Measurements from ENCODE around the gene NDFIP1. TPM values are rescaled to one million over a fixed set of nuclear protein-coding genes. Genes with fewer than 3 reads are reported as not detected.
"Not testable (repeated sequence)": the region's sequence is repeated elsewhere in the genome, so short reads cannot be mapped to it uniquely, and the experiment has no call there.

Gene NDFIP1
- total RNA-seq, 2 donors from 2014 or later, result 37.1 to 56.9 TPM

DNA sequence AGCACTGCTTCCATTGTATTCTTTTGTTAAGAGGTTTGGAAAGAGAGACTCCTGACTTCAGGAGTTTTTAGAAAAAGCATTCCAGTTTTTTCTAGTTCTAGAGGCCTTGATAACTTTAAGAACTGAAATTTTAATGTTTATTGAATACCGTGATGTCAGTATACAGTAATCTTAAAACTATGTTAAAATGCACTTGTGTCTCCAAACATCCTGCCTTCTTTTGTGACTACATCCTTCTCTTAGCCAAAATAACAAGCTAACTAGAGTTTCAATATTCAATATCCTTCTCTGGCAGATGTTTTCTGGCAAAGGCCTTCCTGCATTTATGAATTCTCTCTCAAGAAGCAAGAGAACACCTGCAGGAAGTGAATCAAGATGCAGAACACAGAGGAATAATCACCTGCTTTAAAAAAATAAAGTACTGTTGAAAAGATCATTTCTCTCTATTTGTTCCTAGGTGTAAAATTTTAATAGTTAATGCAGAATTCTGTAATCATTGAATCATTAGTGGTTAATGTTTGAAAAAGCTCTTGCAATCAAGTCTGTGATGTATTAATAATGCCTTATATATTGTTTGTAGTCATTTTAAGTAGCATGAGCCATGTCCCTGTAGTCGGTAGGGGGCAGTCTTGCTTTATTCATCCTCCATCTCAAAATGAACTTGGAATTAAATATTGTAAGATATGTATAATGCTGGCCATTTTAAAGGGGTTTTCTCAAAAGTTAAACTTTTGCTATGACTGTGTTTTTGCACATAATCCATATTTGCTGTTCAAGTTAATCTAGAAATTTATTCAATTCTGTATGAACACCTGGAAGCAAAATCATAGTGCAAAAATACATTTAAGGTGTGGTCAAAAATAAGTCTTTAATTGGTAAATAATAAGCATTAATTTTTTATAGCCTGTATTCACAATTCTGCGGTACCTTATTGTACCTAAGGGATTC lies 43.1 kb downstream of the NDFIP1 start:
- intact Hi-C loops (cut with DNase I), result loop anchor here (2.0 to 10.0 kb wide), 3 partner anchors 173 to 543 kb away; partner anchors contain the start of gene SPRY4
- no peaks in the 10 kb centered on the region for H3K36me3 ChIP-seq
- DNase-seq, result peak; percentile 67
- no peak overlapping the region for H3K9ac ChIP-seq (ENCODE audit: low read depth in 2 of 2, low read length in 2 of 2)
- H3K9me3 ChIP-seq, result no peaks in the 10 kb centered on the region
- TF ChIP-seq, protein P1, sequence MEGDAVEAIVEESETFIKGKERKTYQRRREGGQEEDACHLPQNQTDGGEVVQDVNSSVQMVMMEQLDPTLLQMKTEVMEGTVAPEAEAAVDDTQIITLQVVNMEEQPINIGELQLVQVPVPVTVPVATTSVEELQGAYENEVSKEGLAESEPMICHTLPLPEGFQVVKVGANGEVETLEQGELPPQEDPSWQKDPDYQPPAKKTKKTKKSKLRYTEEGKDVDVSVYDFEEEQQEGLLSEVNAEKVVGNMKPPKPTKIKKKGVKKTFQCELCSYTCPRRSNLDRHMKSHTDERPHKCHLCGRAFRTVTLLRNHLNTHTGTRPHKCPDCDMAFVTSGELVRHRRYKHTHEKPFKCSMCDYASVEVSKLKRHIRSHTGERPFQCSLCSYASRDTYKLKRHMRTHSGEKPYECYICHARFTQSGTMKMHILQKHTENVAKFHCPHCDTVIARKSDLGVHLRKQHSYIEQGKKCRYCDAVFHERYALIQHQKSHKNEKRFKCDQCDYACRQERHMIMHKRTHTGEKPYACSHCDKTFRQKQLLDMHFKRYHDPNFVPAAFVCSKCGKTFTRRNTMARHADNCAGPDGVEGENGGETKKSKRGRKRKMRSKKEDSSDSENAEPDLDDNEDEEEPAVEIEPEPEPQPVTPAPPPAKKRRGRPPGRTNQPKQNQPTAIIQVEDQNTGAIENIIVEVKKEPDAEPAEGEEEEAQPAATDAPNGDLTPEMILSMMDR (IDR thresholded peaks at IDR 0.05), result peak; percentile 87
- no peaks in the 10 kb centered on the region for H3K27me3 ChIP-seq
- no peak overlapping the region for H3K4me3 ChIP-seq
- no peak overlapping the region for H3K27ac ChIP-seq
- H3K4me1 ChIP-seq, result no peaks in the 10 kb centered on the region

GRCh38 chr5:142152384-142152732 lies 43.8 kb downstream of the NDFIP1 start:
- Histone ChIP-seq H3K27me3 (no peaks in the 10 kb centered on the region), H3K36me3 (no peaks in the 10 kb centered on the region), H3K9ac (ENCODE audit: low read depth in 2 of 2, low read length in 2 of 2) (no peak overlapping the region), H3K27ac (no peak overlapping the region), H3K9me3 (no peaks in the 10 kb centered on the region), H3K4me1 (no peaks in the 10 kb centered on the region), H3K4me3 (no peak overlapping the region)
- no peak for DNase-seq
- TF ChIP-seq, protein P1 (IDR thresholded peaks at IDR 0.05), result no peak
- intact Hi-C loops (cut with DNase I), result loop anchor here (2.0 to 10.0 kb wide), 3 partner anchors 172 to 542 kb away; partner anchors contain the start of gene SPRY4

GRCh38 chr5:142153674-142154448 lies 45.3 kb downstream of the NDFIP1 start:
- no peak overlapping the region for H3K9ac ChIP-seq (ENCODE audit: low read depth in 2 of 2, low read length in 2 of 2)
- intact Hi-C loops (cut with DNase I), result loop anchor here (2.0 to 10.0 kb wide), 3 partner anchors 171 to 541 kb away; partner anchors contain the start of gene SPRY4
- no peak for DNase-seq
- H3K27me3 ChIP-seq, result no peaks in the 10 kb centered on the region
- H3K4me3 ChIP-seq, result no peak overlapping the region
- H3K36me3 ChIP-seq, result no peaks in the 10 kb centered on the region
- TF ChIP-seq, protein P1 (IDR thresholded peaks at IDR 0.05), result no peak
- no peaks in the 10 kb centered on the region for H3K9me3 ChIP-seq
- H3K27ac ChIP-seq, result no peak overlapping the region
- H3K4me1 ChIP-seq, result no peaks in the 10 kb centered on the region

DNA sequence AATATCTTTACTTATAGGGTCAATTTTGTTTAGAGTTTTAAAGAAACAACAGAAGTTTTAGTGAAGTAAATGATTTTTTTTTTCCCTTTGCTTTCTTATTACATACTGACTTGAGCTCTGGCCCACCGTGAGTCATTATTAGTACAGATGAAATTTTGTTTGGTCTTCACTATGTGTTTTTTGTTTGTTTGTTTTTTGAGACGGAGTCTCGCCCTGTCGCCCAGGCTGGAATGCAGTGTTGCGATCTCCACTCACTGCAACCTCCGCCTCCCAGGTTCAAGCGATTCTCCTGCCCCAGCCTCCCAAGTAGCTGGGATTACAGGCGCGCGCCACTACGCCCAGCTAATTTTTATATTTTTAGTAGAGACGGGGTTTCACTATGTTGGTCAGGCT lies 45.9 kb downstream of the NDFIP1 start:
- H3K9me3 ChIP-seq; H3K27ac ChIP-seq; H3K27me3 ChIP-seq; H3K36me3 ChIP-seq; DNase-seq; H3K9ac ChIP-seq (ENCODE audit: low read depth in 2 of 2, low read length in 2 of 2); H3K4me3 ChIP-seq; H3K4me1 ChIP-seq: not testable (repeated sequence)
- intact Hi-C loops (cut with DNase I), result loop anchor here (10.0 kb wide), 2 partner anchors 170 to 540 kb away; partner anchors contain the start of gene SPRY4

DNA sequence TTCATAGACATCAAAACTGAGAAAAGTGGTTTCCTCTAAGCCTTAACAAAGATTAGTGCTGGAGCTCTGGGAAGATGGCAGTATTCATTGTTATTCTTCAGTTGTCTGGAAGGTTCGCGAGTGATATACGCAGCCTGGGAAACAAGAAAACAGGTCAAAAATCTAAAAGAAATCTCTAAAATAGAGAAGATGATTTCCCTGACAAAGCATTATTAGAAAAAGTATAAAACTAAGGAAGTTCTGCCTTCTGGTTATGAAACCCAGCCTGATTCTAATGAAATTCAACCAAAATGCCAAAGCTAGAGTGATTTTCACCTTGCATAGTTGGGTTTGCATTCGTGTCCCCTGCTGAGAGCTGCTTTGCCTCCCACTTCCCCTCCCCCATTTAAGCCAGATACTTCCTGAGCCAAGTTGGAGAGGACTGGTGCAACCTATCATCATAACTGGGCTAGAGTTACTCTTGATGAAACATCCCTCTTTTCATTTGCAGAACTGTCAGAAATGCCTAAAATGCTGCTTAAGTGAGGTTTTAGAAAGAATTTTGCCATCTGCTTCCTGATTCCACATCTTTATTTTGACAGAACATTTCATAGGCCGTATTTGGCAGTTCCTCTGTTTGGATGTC lies 48.4 kb downstream of the NDFIP1 start:
- intact Hi-C loops (cut with DNase I), result loop anchor here (10.0 kb wide), 2 partner anchors 168 to 538 kb away; partner anchors contain the start of gene SPRY4

More for the DNA sequence above, 48.4 kb downstream of the NDFIP1 start:
- no peak overlapping the region for H3K27ac ChIP-seq
- no peaks in the 10 kb centered on the region for H3K4me1 ChIP-seq
- DNase-seq, result no peak
- no peaks in the 10 kb centered on the region for H3K9me3 ChIP-seq
- H3K27me3 ChIP-seq, result no peaks in the 10 kb centered on the region
- no peaks in the 10 kb centered on the region for H3K36me3 ChIP-seq
- no peak overlapping the region for H3K9ac ChIP-seq (ENCODE audit: low read depth in 2 of 2, low read length in 2 of 2)
- no peak overlapping the region for H3K4me3 ChIP-seq
- TF ChIP-seq, protein P1 (IDR thresholded peaks at IDR 0.05), result no peak
